Stimulated activated CD8-positive, alpha-beta memory T cell treated with anti-CD3 and anti-CD28 coated beads, Interleukin-15, amount 100 ng/mL, for 1 hour (primary cell): ENCODE results near the gene CAPSL.
"Not testable (repeated sequence)": the region's sequence is repeated elsewhere in the genome, so short reads cannot be mapped to it uniquely, and the experiment has no call there.

Source experiments
- DNase-seq: peaks from one replicate; pipeline ENCODE4 v3.0.0-alpha.2; 2020; ENCODE audit warnings: low read depth

CAPSL gene

DNA sequence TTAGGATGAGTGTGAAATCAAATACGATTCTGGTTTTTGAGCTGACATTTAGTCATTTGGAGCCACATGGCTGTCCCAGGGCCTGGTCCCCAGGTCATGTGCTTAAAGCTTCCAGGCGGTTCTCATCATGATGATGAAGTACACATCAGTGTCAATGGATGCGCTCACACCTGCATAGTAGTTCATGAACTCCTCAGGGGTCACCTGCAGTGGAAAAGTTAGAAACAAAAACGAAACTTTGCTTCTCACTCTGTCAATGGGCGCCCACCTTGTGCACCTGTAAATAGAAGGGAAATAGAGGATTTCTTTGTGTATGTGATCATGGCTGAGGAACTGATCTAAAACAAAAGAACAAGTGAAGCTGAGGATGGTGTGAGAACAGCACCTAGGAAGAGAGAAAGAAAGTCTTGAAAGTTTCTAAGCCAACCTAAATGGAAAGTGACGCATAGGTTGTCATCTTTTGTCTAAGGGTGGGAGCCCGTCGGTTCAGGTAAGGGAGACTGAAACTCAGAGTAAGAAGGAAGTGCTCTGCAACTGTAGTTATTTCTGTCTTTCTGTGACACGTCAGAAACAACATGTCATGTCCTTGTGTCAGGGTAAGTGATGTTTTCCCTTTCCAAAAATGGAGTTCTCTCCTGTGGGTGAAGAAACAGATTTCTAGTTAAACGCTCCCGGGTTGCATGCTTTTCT is 33.8 kb downstream of the CAPSL start:
- DNase-seq: no peak

DNA sequence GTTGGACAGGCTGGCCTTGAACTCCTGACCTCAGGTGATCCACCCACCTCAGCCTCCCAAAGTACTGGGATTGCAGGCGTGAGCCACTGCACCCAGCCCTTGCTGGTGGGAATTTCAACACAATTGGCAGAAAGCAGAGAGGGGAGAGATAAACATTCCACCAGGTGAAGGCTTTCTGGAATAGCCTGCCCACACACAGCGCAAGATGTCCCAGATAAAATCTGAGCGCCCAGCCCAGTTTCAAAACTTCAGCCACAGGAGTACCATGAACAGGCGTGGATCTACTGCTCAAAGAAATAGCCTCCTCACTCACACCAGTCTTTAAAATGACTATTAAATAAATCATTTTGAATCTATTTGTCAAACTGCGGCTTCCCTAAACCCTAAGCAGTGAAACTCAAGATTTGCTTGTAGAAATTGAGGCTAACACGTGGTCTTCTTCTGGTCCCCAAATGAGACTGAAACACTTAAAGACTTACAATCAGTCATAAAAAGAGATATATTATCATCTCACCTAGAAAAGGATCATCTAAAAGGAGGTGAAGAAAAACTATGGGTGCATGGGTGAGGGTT is 34.7 kb downstream of the CAPSL start:
- no peak for DNase-seq

DNA sequence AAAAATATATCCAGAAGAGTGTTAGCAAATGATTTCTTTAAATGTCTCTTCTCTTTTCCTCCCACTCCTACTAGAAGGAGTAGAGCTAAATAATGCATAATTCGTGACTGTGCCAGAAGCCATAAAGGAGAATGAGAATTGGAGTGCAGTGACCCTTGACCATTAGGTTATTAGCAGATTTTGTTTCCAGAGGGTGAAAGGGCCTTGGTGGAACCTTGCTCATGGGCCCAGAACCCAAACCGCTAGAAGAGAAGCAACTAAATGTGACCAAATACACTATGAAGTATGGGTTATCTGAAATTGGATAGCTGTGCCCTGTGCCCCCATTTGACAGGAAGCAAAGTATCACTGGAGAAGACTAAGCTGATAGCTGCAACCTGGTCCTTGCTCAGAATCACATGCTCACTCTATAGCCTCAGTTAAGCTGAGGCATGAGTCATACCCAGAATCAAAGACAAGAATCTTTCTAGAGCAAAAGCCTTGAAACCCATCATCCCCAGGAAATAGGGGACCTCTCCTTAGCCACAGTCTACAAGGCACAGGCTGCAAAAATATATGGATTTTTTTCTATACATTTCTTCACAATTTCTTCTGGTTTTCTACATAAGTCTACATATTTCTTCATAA is 36.3 kb downstream of the CAPSL start:
- DNase-seq: no peak

DNA sequence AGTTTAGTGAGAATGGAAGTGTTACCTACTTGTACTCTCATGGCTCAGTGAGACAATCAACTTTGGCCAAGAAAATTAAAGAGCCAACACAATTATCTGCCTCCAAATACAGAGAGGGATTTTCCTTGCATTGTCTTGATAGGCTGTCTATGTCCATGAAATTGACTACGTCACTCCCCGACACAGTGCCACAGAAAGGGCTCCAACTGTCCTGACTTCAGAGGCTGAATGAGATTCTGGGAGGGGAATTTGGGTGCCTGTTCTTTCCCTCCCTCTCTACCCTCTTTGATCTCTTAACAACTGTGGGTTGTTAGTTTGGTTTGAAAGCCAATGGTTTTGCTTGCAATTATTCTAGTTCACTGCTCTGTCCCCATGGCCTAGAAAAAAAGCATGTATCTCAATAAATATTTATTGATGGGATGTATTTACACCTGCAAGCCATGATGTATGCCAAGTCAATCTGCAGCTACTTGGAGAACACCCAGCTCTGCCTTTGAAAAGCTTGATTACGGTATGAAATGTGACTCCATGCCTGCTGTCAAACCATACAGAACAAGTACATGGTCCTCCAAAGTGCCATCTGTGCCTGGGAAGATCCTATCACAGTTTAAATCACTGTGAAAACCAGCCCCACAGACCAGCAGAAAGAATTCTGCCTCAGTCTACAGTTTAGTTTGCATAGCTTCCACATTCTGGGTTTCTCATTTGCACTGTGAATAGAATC is 37.3 kb downstream of the CAPSL start:
- no peak for DNase-seq

DNA sequence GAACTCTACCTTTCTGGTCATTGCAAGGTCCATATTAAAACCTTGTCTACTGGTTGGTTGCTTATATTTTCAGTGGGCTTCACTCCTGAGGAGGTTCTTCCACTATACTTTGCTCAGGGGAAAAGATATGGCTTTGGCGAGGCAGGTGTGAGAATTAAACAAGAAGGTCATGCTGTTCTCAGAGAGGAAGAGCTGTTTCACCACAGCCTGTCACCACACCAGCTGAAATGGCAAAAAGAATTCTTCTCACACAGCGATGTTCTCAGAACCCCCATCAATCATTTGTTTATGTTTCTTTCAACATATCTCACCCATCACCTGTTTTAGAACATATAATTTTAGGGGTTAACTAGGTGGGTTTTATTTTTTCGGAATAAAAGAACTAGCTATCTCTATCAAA is 38.6 kb downstream of the CAPSL start:
- no peak for DNase-seq

DNA sequence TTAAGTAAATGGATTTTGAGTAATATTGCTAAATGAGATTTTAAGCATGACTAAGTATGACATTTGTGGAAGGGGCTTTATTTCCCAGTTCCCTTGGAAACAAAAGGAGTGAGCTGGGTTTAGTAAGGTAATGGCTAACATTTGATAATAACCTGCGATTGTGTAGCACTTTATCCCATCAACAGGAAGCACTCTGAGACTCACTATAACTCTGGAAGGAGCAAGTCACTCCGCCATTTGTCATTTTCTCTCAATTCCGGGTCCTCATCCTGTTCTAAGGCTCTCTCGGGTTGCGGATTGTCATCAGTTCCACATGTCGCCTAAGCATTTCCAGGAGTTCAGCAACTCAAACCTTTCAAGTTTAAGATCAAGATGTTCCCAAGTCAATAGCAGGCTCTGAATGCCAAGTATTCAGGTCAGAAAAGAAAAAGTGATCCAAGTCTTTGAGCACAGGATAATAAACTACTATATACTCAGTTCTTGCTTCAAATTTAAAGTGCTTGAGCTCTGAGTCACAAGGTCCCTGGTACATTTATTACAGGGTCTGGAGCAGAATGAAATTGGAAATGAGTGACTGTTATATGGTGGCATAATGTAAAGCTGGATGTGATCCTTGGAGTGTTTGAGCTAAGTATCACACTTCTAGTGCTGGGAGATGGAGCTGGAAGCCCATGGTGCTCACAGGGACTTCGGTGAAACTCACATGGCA is 39.3 kb downstream of the CAPSL start:
- DNase-seq: no peak

DNA sequence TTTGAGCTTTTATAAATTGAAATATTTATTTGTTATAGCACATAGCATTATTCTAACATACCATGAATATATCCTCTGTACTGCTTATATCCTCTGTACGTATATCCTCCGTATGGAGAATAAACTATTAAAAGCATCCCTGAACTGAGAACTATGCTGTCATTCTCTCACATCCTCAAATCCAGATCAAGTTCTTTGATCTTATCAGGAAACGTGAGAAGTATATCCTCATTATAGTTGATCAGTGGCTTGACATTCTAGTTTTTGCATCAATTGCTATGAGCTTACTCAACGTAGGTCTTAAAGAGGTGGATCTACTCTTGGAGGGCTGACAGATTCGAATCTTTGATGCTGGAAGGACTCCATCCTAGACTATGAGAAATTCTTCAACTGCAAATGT is 44.3 kb downstream of the CAPSL start:
- DNase-seq: no peak

DNA sequence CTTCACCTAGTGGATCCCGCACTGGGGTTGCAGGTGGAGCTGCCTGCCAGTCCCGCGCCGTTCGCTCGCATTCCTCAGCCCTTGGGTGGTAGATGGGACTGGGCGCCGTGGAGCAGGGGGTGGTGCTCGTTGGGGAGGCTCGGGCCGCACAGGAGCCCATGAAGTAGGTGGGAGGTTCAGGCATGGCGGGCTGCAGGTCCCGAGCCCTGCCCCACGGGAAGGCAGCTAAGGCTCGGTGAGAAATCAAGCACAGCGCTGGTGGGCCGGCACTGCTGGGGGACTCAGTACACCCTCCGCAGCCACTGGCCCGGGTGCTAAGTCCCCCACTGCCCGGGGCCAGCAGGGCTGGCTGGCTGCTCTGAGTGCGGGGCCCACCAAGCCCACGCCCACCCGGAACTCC is 45.6 kb downstream of the CAPSL start:
- not testable (repeated sequence) for DNase-seq

DNA sequence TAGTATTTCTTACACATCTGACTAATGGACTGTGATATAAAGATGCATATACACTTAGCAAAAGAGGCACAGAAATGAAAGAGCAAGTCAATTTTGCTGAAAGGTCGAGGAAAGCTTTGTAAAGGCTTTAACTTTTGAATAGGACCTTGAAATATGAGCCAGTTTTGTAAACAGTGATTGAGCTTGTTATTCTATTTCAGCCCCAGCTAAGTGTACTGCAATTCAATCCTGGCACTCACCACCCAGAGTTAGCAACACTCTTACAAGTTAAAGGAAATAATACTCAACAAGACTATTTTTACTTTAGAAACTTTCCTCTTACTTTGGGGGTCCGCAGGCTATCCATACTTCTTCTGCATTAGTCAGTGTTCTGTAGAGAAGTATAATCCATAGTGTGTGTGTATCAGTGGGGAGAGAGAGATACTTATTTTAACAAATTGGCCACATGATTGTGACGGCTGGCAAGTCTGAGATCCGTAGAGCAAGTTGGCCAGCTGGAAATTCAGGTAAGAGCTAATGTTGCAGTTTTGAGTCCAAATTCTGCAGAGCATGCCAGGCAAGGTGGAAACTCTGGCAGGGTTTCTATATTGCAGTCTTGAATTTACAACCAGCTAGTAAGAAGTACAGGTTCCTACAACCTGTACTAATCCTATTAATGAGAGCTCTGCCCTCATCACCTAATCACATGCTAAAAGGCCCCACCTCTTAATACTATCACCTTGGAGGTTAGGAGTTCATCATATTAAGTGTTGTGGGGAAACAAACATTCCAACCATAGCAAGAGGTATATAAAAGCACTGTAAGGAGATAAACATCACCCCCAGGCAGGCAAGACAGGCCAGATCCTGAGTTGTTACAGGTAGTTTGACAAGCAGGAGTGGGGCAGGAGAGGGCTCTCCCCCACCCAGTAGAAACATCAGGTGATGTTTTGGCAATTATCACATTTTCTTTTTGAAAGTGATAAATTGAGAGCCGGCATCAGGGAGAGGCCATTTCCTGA is 48.1 kb downstream of the CAPSL start:
- DNase-seq: no peak

DNA sequence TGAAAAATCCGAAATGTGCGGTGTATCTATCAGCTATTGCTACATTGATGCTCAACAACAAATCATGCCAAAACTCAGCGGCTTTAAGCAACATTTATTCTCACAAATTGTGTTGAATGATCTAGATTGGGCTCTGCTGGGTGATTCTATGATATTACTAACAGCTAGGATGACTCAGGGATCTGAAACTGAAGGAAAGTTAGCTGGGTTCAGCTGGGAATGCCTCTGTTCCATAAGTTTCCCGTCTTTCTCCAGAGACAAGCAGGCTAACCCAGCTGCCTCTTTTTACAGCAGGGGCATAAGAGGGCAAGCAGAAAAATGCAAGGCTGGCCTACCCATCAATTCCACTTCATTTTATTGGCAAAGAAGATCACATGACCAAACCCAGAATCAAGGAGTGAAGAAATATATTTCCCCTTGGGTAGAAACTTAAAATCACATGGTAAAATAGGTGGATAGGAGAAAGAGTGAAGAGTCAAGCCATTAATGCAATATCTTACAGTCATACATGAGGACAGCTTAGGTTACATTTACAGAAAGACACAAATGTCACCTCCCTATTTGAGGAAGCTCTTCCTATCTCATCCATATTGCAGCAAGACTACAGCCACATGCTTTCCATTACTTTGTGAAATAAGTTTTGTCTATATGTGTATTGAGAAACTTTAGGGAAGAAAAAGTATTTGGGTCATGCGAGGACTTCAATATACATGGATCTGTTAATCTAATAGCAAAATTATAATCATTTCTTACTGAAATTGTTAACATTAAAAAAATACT is 50.9 kb downstream of the CAPSL start:
- no peak for DNase-seq

DNA sequence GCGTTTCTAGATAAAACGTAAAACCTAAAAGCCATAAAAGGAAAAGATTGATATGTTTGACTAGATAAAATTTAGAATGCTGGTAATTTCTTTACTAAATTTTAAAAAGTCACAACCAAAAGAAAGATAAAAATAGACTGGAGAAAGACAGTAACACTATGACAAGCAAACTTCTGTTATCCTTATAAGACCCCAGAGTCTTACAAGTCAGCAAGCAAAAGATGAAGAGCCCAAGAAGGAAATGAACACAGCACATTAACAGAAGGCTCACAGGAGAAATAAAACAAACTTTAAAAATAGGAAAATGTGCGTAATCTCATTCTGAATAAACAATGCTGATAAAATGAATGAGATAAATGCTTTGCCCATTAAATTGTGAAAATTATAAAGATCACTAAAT is 52.0 kb downstream of the CAPSL start:
- no peak for DNase-seq

DNA sequence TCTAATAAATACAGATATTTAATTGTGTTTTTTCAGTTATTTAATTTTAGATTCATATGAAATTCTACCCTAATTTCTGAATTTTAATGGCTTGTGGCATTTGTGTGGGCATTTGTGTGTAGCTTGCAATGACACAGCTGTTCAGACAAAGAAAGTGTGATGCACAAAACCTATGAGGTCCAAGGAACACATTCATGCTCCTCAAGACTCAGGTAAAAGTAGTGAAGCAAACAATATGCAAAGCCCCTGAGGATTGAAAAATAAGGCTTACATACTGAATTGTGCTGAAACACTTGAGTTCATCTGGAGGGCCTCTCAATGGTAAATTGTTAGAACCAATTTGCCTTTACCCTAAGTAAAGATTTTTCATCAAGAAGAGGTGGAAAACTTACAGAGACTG is 53.6 kb downstream of the CAPSL start:
- no peak for DNase-seq

DNA sequence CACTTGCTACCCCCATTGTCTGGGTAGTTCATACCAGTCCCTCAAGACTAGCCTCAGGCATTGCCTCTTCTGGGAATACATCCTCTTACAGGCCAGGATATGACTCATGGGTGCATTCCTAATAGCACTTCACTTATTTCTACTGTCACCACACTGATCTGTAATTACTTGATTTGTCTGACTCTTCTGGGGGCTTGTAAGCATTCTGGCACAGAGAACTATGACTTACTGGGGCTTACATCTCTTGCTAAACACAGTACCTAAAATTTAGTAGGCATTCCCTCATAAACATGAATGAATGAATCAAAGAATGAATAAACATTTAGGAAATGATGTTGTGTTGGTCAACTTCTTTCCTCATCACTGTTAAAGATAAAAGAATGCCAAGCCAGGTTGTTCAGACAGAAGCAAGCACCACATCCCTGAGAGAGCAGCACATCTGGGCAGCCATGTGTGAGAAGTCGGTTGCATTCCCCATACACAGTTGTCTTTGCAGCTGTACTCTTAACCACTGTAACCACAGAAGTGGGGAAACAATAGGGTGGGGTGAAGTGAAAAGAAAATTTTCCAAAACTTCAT is 54.1 kb downstream of the CAPSL start:
- no peak for DNase-seq

DNA sequence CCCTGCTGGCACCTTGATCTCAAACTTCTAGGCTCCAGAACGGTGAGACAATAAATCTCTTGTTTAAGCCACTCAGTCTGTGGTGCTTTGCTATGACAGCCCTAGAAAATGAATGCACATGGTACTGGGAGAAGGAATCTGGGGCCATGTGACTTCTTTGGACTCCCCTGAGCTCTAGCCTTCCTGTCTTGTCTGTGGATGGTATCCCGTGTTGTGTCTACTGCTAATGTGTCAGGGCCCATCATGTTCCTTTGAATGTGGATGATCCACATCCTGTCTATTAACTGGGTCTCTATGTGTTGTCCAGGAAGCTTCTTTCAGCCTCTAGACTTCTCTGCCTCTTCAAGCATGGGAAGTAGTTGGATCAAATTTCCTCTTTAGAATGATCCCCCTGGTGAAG is 56.7 kb downstream of the CAPSL start:
- no peak for DNase-seq

DNA sequence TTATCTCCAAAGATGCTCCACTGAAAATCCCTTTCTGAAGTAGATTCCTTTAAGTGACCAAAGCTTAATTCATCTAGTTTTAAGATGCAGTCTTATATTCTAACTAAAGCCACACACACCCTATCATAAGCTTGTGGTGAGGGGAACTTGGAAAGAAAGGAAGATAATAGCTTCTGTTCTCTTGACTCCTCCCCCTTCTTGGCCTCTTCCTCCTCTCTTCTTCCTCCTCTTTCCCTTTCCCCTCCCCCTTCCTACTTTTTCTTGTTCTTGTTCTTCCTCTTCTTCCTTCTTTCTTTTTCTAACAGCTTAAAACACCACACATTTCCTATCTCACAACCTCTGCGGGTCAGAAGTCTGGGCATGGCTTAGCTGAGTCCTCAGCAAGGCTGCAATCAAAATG is 58.3 kb downstream of the CAPSL start:
- DNase-seq: no peak

DNA sequence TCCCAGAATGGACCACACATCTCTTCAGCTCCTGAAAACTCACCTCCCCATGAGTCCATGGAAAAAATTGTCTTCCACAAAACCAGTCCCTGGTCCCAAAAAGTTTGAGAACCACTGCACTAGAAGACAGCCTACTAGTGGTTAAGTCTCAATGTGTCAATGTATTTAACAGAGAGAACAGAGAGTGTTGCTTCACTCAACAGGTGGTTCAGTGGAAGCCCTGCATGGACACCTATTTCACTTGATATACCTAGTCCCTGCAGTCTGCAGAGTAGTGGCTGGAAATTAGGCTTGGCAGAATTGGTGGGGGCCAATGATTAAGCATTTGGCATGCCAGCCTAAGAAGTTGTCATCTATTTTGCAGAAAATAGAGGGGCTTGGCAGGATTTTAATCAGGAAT is 58.8 kb downstream of the CAPSL start:
- DNase-seq: no peak

DNA sequence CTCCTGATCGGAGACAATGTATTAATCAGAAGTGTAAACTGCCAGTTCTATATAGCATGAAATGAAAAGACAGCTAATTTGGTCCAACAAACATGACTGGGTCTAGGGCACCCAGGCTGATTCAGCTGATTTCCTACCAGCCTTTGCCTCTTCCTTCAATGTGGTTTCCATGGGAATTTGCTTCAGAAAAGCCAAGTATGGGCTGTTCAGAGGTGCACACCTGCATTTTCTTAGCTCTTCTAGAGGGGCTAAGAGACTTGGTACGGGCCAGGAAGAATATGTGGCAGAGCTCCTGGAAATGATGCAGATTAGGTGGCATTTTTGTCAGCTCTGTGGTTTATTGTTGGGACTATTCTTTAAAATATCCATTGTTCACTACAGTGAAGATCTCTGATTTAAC is 59.3 kb downstream of the CAPSL start:
- DNase-seq: no peak

DNA sequence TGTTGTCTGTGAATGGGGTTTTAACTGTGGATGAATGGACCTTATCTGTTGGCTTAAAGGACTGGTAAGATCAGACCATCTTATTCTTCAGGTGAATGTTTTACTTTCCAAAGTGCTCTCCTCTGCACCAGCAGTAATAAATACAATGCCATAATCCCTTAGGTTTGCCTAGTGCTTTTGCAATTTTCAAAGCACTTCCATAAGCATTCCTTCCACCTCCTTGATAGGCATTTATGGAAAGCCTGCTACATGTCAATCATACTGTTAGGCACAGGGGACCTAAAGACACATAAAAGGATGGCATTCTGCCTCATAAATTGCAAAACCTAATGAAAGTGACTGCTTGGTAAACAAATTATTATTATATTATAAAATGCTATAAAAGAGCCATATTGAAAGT is 60.3 kb downstream of the CAPSL start:
- DNase-seq: no peak

DNA sequence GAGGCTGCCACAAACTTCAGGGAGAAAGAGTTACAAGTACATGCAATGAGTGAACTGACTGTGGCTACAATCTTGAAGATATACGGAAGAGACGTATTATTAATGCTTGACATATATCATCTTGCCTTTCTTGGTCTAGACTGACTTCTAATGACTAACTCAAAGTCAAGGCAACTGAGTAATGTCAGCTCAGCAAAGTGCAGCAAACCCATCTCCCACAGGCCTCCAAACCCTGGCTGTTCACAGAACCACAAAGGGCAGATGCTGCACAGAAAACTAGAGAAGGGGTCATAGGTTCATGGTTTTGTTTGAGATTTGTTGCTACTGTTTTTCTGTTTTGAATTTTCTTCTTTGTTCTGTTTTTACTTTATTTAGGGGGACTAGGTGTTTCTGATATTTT is 60.8 kb downstream of the CAPSL start:
- no peak for DNase-seq

DNA sequence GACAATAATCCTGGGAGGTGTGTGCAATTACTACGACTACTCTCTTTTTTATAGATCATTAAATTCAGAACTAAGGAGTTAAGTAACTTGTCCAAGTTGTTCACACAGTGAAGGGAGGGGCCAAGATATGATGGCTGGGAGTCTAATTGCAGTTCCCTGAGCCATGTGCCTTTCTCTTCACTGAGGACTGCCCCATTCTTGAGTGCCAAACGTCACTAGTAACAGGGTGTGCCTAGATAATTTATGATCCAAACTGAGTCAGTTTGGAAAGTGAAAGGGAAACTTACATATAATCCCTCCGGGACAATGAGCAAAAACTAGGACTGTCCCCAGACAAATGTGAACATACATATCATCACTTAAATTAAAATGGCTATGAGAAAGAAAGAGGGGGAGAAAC is 61.5 kb downstream of the CAPSL start:
- no peak for DNase-seq
